Breast epithelium (tissue), 4 donors: ENCODE results near the gene TBC1D30. TPM values are rescaled to one million over a fixed set of nuclear protein-coding genes. Genes with fewer than 3 reads are reported as not detected.

Experiments
- DNase-seq, 2 donors: peaks; one replicate each; pipeline ENCODE4 v3.0.0-alpha.2; 2019; ENCODE audit warnings: low spot score in 2 of 2
- H3K27ac ChIP-seq, 2 donors: fragments of 200-600 bp; sonication (generic) in 1 of 2; one replicate each; pipeline ENCODE4 v1.5.1; 2016 to 2019; ENCODE audit warnings: mild to moderate bottlenecking in 1 of 2
- H3K27me3 ChIP-seq, 2 donors: fragments of 200-600 bp; sonication (generic) in 1 of 2; one replicate each; pipeline versions ENCODE4 v1.5.1 to v1.6.0; 2017 to 2019; ENCODE audit warnings: control low read depth in 1 of 2, mild to moderate bottlenecking in 1 of 2
- H3K36me3 ChIP-seq: fragments of 200-600 bp; one replicate; pipeline ENCODE4 v1.5.1; 2019
- H3K4me1 ChIP-seq, 2 donors: fragments of 200-600 bp; sonication (generic); one replicate each; pipeline ENCODE4 v1.5.1; 2016 to 2019; ENCODE audit warnings: control low read depth in 1 of 2
- H3K4me3 ChIP-seq, 3 donors: fragments of 200-600 bp; sonication (generic); 1 replicate in 2 of 3; 2 replicates in 1 of 3; pipeline ENCODE4 v1.5.1; 2016 to 2019; ENCODE audit warnings: mild to moderate bottlenecking in 3 of 3, moderate library complexity in 2 of 3
- H3K9me3 ChIP-seq, 2 donors: fragments of 200-600 bp; sonication (generic) in 1 of 2; one replicate each; pipeline ENCODE4 v1.5.1; 2016 to 2019; ENCODE audit warnings: control low read depth in 1 of 2
- CTCF ChIP-seq, 3 donors: fragments of 450-650 bp; IDR thresholded peaks; one replicate each; pipeline ENCODE4 v1.5.1; 2016 to 2017; ENCODE audit warnings: antibody characterized with exemption in 3 of 3, mild to moderate bottlenecking in 3 of 3, moderate library complexity in 3 of 3
- POLR2A ChIP-seq: fragments of 450-650 bp; IDR thresholded peaks from one replicate; pipeline ENCODE4 v1.6.1; 2016; ENCODE audit warnings: antibody characterized with exemption, mild to moderate bottlenecking, moderate library complexity
- POLR2AphosphoS5 ChIP-seq, 3 donors: sonication (generic); formaldehyde crosslinking; IDR thresholded peaks; one replicate each; pipeline ENCODE4 v1.6.1; 2017; ENCODE audit warnings: antibody characterized with exemption in 3 of 3
- intact Hi-C: fragments of 100-400 bp; cut with DNase I; formaldehyde crosslinking; loops from one replicate; pipeline ENCODE4 v1.15.1; 2023; ENCODE audit warnings: low total_unique reads
- total RNA-seq, 3 donors: library from RNA; depleted of rRNA; stranded (reverse); fragments of >200 nt; gene quantifications; one replicate each; pipeline ENCODE4 v1.1.0, GENCODE V29; 2016

The TBC1D30 gene
- total RNA-seq, 3 donors from 2014 or later = 3.2 to 16.4 (median 11.9) TPM

GRCh38 chr12:64915242-64915641, 90.8 kb downstream of the TBC1D30 start:
- no peak overlapping the region for H3K4me3 ChIP-seq
- DNase-seq = no peak
- H3K36me3 ChIP-seq = no peaks in the 10 kb centered on the region
- H3K9me3 ChIP-seq = no peaks in the 10 kb centered on the region
- H3K27me3 ChIP-seq = no peaks in the 10 kb centered on the region
- intact Hi-C loops = no loop called here
- H3K4me1 ChIP-seq = no peaks in the 10 kb centered on the region
- TF ChIP-seq POLR2AphosphoS5 (IDR thresholded peaks at IDR 0.05) = no peak
- TF ChIP-seq POLR2A = no peak
- TF ChIP-seq CTCF (IDR thresholded peaks at IDR 0.05) = no peak
- no peak overlapping the region for H3K27ac ChIP-seq

- DNase-seq = no peak
- no peaks in the 10 kb centered on the region for H3K4me1 ChIP-seq
- no peaks in the 10 kb centered on the region for H3K9me3 ChIP-seq
- no peak for TF ChIP-seq POLR2A
- TF ChIP-seq CTCF (IDR thresholded peaks at IDR 0.05) = no peak
- no peak for TF ChIP-seq POLR2AphosphoS5 (IDR thresholded peaks at IDR 0.05)
- no peak overlapping the region for H3K4me3 ChIP-seq
- intact Hi-C loops = no loop called here
- H3K27me3 ChIP-seq = no peaks in the 10 kb centered on the region
- H3K27ac ChIP-seq = no peak overlapping the region
- H3K36me3 ChIP-seq = no peaks in the 10 kb centered on the region
Measured at GRCh38 chr12:64916411-64917261, 92.2 kb downstream of the TBC1D30 start.

GRCh38 chr12:64918344-64918743, 93.9 kb downstream of the TBC1D30 start:
- H3K9me3 ChIP-seq = no peaks in the 10 kb centered on the region
- H3K27me3 ChIP-seq = no peaks in the 10 kb centered on the region
- no peak overlapping the region for H3K27ac ChIP-seq
- H3K4me1 ChIP-seq = no peaks in the 10 kb centered on the region
- H3K4me3 ChIP-seq = no peak overlapping the region
- no peak for DNase-seq
- intact Hi-C loops = no loop called here
- no peaks in the 10 kb centered on the region for H3K36me3 ChIP-seq
- no peak for TF ChIP-seq CTCF (IDR thresholded peaks at IDR 0.05)
- TF ChIP-seq POLR2A = no peak
- no peak for TF ChIP-seq POLR2AphosphoS5 (IDR thresholded peaks at IDR 0.05)

- Histone ChIP-seq H3K27ac (no peak overlapping the region), H3K4me1 (no peaks in the 10 kb centered on the region), H3K27me3 (no peaks in the 10 kb centered on the region), H3K36me3 (no peaks in the 10 kb centered on the region), H3K4me3 (no peak overlapping the region), H3K9me3 (no peaks in the 10 kb centered on the region)
- TF ChIP-seq POLR2A (no peak), POLR2AphosphoS5 (IDR thresholded peaks at IDR 0.05) (no peak), CTCF (IDR thresholded peaks at IDR 0.05) (no peak)
- intact Hi-C loops = no loop called here
- no peak for DNase-seq
Measured at GRCh38 chr12:64918801-64919200, 94.4 kb downstream of the TBC1D30 start.

- Histone ChIP-seq H3K9me3 (no peaks in the 10 kb centered on the region), H3K4me3 (no peak overlapping the region), H3K27me3 (no peaks in the 10 kb centered on the region), H3K36me3 (no peaks in the 10 kb centered on the region), H3K4me1 (no peaks in the 10 kb centered on the region), H3K27ac (no peak overlapping the region)
- TF ChIP-seq POLR2AphosphoS5 (IDR thresholded peaks at IDR 0.05) (no peak), CTCF (IDR thresholded peaks at IDR 0.05) (no peak), POLR2A (no peak)
- no peak for DNase-seq
- intact Hi-C loops = no loop called here
Measured at GRCh38 chr12:64922853-64923252, 98.4 kb downstream of the TBC1D30 start.
